GM18499 (cell line): ENCODE data around the gene SCYGR6.

Experiments used
- ATAC-seq: cut with Tn5 transposase; IDR thresholded peaks from one replicate; pipeline ENCODE4 v1.9.1; 2021; ENCODE audit warnings: moderate number of reproducible peaks; ENCODE audit not compliant: insufficient read depth, unreplicated experiment

The SCYGR6 gene

DNA sequence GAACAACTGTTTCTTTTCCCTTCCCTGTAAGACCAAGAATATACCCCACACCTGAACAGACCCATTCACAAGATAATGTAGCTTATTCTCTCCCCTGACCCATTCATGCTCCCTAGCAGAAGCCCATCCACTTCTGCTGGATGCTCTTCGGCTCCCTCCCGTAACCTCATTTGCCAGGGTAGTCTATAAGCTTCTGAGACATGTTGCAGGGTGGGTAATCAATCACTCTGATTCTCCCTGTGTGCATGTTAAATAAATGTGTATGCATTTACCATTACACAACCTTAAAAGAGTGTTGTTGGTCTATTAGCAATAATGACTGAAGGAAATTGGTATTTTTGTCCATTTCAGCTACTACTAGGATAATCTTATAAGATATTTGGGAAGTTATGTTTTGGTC, 8.1 kb downstream of the SCYGR6 start:
- ATAC-seq, result no peak

DNA sequence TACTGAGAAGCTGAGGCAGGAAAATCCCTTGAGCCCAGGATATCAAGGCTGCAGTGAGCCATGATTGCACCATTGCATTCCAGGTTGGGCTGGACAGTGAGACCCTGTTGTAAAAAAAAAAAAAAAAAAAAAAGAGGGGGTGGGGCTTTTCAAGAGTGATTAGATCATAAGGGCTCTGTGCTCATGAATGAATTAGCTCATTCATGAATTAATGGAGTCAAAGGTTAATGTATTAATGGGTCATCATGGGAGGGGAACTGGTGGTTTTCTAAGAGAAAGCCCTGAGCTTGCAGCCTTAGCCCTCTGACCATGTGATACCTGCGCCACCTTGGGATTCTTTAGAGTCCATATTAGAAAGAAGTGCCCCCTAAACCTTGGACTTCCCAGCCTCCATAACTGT, 11.3 kb downstream of the SCYGR6 start:
- ATAC-seq, result no peak

DNA sequence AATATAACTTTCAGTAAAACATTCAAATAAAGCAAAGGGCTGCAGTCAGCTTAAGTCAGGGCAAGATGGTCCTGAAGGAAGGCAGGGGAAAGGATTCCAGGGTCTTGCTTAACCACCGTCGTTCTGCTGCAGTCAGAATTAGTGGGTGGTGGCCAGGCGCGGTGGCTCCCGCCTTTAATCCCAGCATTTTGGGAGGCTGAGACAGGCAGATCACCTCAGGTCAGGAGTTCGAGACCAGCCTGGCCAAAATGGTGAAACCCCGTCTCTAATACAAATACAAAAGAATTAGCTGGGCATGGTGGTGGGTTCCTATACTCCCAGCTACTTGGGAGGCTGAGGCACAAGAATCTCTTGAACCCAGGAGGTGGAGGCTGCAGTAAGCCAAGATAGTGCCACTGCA, 13.6 kb downstream of the SCYGR6 start:
- no peak for ATAC-seq

DNA sequence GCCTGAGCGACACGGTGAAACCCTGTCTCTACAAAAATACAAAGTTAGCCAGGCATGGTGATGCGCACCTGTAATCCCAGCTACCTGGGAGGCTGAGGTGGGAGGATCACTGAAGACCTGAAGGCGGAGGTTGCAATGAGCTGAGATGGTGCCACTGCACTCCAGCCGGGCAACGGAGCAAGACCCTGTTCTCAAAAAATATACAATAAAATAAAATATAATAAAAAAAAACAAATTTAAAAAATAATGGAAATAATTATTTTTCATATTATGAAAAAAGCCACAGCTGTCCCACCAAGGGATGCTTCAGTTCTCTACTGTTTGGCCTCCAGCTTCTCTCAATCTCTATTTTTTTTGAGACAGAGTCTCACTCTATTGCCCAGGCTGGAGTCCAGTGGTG, 17.2 kb downstream of the SCYGR6 start:
- ATAC-seq, result no peak

DNA sequence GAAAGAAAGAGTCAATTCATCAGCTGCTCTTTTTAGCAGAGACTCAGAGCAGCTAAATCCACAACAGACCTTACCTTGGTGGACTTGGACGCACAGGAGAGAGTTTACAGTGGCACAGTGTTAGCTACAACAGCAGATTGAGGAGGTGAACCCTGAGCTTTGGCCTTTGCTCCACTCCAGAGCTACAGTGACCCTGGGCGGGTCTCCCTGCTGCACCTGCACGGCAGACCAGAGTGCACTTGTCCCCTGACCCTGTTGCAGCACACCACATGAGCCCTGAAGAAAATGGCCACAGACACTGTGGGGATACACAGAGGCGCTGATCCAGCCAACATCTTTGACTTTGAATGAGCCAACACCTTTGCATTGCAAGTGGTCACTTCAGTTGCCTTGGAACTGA, 17.7 kb downstream of the SCYGR6 start:
- ATAC-seq, result no peak

DNA sequence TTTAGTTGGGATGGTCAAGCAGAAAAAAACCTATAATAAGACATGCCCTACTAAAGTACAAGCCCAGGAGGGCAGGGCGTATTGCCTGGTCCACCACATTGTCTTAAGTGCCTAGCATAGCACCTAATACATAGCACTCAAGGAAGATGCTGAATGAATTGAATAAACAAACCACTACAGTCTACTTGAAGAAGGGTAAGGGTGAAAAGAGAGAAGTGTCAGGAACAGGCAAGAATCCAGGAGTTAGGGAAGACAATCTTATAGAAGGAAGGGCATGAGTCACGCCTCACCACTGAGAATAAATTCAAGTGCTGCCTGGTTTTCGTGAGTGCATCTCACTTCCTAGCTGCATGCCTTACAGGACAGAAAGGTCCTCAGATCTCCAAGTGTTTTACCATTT, 20.6 kb downstream of the SCYGR6 start:
- ATAC-seq, result no peak

DNA sequence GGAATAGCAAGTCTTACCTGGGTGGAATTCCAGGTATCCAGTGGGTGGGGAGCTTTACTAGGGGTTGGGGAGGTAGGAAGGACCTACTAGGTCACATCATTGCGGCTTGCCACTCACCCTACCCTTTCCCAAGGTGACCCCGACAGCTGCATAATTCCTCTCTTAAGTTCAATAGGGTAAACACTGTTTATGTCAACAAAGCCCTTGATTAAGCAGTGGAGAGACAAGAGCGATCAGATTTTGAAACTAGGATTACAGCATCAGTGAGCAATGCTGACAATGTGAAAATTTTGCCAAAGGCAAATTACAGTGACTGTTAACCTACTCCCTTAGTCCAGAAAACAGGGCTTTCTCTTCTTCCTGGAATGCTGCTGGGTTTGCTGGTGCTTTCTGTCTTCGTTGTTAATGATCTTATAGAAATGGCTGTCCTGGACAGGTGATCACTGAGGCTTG, 21.3 kb downstream of the SCYGR6 start:
- no peak for ATAC-seq

DNA sequence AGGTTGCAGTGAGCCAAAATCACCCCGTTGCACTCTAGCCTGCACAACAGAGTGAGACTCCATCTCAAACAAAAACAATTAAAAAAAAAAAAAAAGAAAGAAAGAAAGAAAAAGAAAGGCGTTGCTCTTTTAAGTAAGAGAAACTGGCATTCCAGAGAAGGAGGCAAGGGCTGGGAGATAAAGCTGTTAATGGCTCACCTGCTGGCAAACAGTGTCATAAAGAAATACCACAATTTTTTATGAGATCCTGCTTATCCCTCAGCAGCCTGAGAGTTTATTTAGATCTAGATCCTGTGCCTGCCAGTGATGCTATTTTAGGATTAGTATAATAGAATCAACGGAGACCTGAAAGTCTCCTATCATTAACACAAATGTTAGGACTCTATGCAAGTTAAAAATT, 23.0 kb downstream of the SCYGR6 start:
- no peak for ATAC-seq

DNA sequence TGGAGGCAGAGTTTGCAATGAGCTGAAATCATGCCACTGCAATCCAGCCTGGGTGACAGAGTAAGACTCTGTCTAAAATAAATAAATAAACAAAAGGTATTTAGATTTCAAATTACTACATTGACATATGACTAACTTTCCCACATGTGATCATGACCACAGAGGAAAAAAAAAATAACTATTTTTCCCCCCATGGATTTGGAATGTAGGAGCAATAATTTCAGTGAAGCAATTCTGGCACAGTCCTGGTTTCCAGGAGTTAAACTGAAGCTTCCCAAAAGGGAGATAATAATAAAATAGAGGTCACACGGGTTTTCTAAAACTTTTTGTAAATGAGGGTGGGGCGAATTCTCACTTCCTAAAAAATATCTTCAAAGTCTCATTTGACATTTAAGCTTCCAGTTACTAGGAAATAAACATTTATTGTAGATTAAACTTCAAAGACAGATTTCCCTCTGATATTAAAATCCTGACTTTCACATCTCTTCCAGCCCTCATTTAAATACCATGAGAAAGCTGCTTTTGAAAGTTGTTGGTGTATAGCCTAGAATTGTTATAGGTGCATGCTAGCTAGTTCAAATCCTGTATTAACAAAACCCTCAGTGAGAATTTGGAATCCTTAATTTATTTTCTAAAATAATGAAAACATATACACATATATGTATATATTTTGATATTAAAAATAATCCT, 27.4 kb downstream of the SCYGR6 start:
- no peak for ATAC-seq

DNA sequence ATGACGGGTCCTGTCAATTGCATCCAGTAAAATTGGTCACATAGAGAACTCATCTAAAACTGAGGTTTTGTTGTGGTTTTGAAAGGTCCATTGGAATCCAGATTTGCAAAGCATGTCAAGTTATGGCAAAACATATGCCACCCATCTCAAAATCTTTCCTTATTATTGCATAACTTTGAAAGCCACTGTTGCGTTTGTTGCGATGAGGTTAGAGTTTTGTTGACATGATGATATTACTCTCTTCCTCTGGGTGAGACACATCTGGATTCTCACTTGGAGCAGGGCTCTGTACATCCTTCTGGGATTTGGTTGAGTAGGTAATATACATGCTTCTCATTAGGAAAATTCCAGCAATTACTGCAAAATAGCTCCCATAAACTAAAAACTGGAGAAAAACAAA, 37.4 kb downstream of the SCYGR6 start:
- no peak for ATAC-seq

DNA sequence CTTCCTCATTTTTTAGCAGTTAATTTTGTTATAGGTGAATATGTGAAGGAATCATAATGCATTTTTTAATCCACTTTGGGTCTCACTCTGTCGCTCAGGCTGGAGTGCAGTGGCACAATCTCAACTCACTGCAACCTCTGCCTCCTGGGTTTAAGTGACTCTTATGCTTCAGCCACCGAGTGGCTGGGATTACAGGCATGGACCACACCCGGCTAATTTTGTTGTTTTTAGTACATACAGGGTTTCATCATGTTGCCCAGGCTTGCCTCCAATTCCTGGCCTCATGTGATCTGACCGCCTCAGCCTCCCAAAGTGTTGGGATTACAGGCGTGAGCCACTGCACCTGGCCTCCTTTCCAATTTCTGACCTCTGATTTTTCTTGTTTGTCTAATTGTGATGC, 40.3 kb downstream of the SCYGR6 start:
- no peak for ATAC-seq

DNA sequence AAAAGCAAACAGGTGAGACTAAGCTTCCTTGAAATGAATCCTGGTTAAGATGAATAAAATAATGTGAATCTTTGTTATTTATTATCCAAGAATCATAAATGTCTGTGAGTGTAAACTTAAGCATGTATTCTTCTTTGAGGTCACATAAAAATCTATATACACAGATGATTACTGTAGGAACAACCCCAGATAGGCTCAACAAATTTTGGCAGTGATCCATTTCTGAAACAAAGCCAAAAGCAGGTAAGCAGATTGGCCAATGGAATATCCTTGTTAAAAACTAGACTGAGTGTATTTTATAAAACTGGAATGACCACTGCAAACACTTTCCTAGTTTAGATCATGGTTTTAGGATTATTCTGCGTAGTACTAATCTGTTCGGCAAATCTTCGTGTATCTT, 46.6 kb downstream of the SCYGR6 start:
- ATAC-seq, result no peak

DNA sequence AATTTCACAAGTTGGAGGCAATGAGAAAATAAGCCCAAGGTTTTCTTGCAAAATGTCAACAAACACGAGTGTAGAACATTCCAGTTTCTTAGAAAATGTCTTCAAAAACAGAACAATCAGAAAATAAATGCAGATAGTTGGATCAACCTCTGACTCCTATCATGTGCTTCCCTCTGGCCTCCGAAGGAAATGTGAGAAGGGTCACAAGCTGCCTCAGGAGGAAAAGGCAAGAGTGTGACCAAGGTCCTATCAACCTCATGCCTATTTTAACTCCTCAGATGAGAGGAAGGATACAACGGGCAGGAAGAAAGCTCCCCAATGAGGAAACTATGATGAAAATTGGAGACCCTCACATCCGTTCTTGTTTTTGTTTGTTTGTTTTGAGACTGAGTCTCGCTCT, 50.1 kb downstream of the SCYGR6 start:
- ATAC-seq, result no peak
